Fibroblast of villous mesenchyme (primary cell): Measurements from ENCODE around the gene OR2A12. TPM values are rescaled to one million over a fixed set of nuclear protein-coding genes. Genes with fewer than 3 reads are reported as not detected.

ENCODE experiments used
- DNase-seq: peaks from one replicate; pipeline ENCODE4 v3.0.0-alpha.2; 2010; ENCODE audit warnings: low read depth
- H3K4me3 ChIP-seq: 2 replicates; pipeline ENCODE4 v1.5.1; 2011; ENCODE audit warnings: low read depth, mild to moderate bottlenecking, low read length
- small RNA-seq: library from RNA; depleted of rRNA; stranded (forward); fragments of <200 nt; gene quantifications from one replicate; pipeline ENCODE3, GENCODE V24; 2012
- total RNA-seq: library from RNA; depleted of rRNA; stranded (reverse); fragments of >200 nt; gene quantifications from 2 replicates; pipeline ENCODE4 v1.2.3, GENCODE V29; 2012
- TF ChIP-seq, protein P1 (sequence below): IDR thresholded peaks from 2 replicates; pipeline ENCODE4 v1.5.1; 2012; ENCODE audit warnings: low read depth, mild to moderate bottlenecking, low read length; ENCODE audit not compliant: insufficient read depth

Gene OR2A12
- total RNA-seq, 1 donor, result not detected

DNA sequence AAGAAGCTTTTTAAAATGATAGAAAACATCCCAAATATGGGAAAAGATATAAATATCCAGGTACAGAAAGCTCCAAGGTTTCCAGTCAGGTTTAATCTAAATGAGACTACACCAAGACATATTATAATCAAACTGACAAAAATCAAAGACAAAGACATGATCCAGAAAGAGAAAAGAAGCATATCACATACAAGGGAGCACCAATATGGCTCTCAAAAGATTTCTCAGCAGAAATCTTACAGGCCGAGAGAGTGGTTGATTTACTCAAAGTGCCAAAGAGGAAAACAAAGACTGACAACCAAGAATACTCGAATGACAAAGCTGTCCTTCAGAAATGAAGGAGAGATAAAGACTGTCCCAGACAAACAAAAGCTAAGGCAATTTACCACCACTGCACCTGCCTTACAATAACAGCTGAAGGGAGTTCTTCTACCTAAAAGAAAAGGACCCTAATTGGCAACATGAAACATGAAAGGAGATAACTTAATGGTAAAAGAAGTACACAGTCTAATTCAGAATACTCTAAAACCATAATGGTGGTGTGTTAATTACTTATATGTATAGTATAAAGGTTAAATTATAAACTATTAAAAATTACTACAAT, 62.2 kb downstream of the OR2A12 start:
- no peak for DNase-seq
- TF ChIP-seq, protein P1, sequence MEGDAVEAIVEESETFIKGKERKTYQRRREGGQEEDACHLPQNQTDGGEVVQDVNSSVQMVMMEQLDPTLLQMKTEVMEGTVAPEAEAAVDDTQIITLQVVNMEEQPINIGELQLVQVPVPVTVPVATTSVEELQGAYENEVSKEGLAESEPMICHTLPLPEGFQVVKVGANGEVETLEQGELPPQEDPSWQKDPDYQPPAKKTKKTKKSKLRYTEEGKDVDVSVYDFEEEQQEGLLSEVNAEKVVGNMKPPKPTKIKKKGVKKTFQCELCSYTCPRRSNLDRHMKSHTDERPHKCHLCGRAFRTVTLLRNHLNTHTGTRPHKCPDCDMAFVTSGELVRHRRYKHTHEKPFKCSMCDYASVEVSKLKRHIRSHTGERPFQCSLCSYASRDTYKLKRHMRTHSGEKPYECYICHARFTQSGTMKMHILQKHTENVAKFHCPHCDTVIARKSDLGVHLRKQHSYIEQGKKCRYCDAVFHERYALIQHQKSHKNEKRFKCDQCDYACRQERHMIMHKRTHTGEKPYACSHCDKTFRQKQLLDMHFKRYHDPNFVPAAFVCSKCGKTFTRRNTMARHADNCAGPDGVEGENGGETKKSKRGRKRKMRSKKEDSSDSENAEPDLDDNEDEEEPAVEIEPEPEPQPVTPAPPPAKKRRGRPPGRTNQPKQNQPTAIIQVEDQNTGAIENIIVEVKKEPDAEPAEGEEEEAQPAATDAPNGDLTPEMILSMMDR, result no peak

More for the DNA sequence above, 62.2 kb downstream of the OR2A12 start:
- no peak overlapping the region for H3K4me3 ChIP-seq

Small RNA genes lying within 50 kb of the gene (small RNA-seq; reads per million reads assigned to genes)
- not detected for gene OR2A41P

Other genes starting within 250 kb of the OR2A12 start
- gene TCAF1, start 184.1 kb upstream of the OR2A12 start, total RNA-seq, result 66.7 and 95.4 TPM in 2 replicates
- gene OR2F2, start 151.0 kb upstream of the OR2A12 start, total RNA-seq, result not detected in 2 replicates
- gene OR2F1, start 131.4 kb upstream of the OR2A12 start, total RNA-seq, result not detected in 2 replicates
- gene OR6B1, start 86.0 kb upstream of the OR2A12 start, total RNA-seq, result under 0.01 TPM in 1 of 2 replicates, not detected in the other
- not detected in 2 replicates for gene OR2A5, start 37.3 kb upstream of the OR2A12 start, total RNA-seq
- gene OR2A25, start 16.5 kb upstream of the OR2A12 start, total RNA-seq, result not detected in 2 replicates
- not detected in 2 replicates for gene OR2A2, start 23.3 kb downstream of the OR2A12 start, total RNA-seq
- gene OR2A14, start 36.9 kb downstream of the OR2A12 start, total RNA-seq, result not detected in 2 replicates
- gene CTAGE4, start 97.2 kb downstream of the OR2A12 start, total RNA-seq, result 0.32 and 0.43 TPM in 2 replicates
- 0.97 and 3.0 TPM in 2 replicates for gene ARHGEF35, start 109.6 kb downstream of the OR2A12 start, total RNA-seq
- under 0.01 TPM in 2 replicates for gene OR2A42, start 153.3 kb downstream of the OR2A12 start, total RNA-seq
- under 0.01 and 0.32 TPM in 2 replicates for gene OR2A7, start 178.5 kb downstream of the OR2A12 start, total RNA-seq
- gene CTAGE8, start 183.0 kb downstream of the OR2A12 start, total RNA-seq, result 0.43 TPM in 1 of 2 replicates, not detected in the other
- gene OR2A1, start 226.1 kb downstream of the OR2A12 start, total RNA-seq, result under 0.01 TPM in 2 replicates